ENCODE results near the gene ABHD2. TPM values are rescaled to one million over a fixed set of nuclear protein-coding genes. Genes with fewer than 3 reads are reported as not detected.
A peak's percentile ranks its signal among the peaks of the same experiment; 100 is the strongest.
"Not testable (repeated sequence)": the region's sequence is repeated elsewhere in the genome, so short reads cannot be mapped to it uniquely, and the experiment has no call there.

Gene ABHD2
- total RNA-seq, 2 experiments from 2014 or later: 36.0 to 39.2 TPM

DNA sequence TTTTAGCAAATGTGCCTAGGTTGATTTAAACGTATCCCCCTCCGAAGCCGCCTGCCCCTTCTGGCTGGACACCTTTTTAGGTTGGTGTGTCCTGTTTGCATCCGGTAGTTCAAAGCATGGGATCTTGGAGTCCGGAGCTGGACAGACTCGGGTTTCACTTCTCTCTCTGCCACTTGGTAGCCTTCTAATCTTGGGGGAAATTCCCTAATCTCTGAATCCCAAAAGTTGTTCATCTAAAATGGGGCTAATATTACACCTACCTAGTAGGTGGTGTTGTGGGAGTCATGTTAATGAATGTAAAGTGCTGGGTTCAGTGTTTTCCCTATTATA, 156.3 kb downstream of the ABHD2 start:
- no peak for ATAC-seq (ENCODE audit: poor library complexity)
- H3K4me1 Mint-ChIP-seq (ENCODE audit: low read depth): peaks cover 37% of the 10 kb centered on the region

DNA sequence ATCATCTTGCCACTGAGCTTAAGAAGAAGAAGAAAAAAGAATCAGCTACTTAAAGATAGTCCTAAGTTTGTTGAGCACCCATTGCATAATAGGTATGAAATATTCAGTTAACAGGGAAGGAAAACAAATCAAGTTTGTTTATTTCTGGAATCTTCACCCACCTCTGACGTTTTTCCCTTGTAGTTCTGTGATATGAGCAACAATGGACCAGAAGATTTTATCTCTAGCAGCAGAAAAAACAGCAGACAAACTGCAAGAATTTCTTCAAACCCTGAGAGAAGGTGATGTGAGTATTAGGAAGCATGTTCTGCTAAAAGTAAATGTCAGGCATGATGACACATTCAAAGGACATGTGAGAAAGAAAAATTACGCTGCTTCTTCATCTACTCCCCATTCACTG, 159.2 kb downstream of the ABHD2 start:
- CTCF ChIA-PET: interaction anchor here (1.5 kb wide), 1 partner anchor 112 kb away, joined by 5 read pairs; no protein-coding TSS in a partner anchor
- Histone ChIP-seq H3K36me3 (ENCODE audit: insufficient read depth, low read length) (peaks cover 7% of the 10 kb centered on the region), H3K4me1 (ENCODE audit: insufficient read depth, low read length) (peaks cover 26% of the 10 kb centered on the region), H3K27ac (ENCODE audit: low read depth in 1 of 2, low read length in 2 of 2) (no peak overlapping the region), H3K9me3 (ENCODE audit: control insufficient read depth in 1 of 2, insufficient read depth in 1 of 2, low read length in 2 of 2) (no peaks in the 10 kb centered on the region), H3K27me3 (ENCODE audit: control insufficient read depth in 1 of 2, insufficient read depth in 2 of 2, low read length in 2 of 2) (no peaks in the 10 kb centered on the region), H3K4me3 (ENCODE audit: low read length) (no peak overlapping the region)
- intact Hi-C loops (cut with DNase I, micrococcal nuclease): loop anchor here in 1 of 2 experiments (10.0 kb wide), 1 partner anchor 623 kb away; the partner anchor contains the start of gene AEN
- DNase-seq: no peak
- Mint-ChIP-seq H3K4me3 (no peak overlapping the region), H3K27ac (no peak overlapping the region), H3K36me3 (ENCODE audit: low read depth) (peaks cover 10% of the 10 kb centered on the region), H3K9me3 (no peaks in the 10 kb centered on the region), H3K27me3 (no peaks in the 10 kb centered on the region), H3K4me1 (ENCODE audit: low read depth) (peaks cover 37% of the 10 kb centered on the region)
- TF ChIP-seq, protein P1, sequence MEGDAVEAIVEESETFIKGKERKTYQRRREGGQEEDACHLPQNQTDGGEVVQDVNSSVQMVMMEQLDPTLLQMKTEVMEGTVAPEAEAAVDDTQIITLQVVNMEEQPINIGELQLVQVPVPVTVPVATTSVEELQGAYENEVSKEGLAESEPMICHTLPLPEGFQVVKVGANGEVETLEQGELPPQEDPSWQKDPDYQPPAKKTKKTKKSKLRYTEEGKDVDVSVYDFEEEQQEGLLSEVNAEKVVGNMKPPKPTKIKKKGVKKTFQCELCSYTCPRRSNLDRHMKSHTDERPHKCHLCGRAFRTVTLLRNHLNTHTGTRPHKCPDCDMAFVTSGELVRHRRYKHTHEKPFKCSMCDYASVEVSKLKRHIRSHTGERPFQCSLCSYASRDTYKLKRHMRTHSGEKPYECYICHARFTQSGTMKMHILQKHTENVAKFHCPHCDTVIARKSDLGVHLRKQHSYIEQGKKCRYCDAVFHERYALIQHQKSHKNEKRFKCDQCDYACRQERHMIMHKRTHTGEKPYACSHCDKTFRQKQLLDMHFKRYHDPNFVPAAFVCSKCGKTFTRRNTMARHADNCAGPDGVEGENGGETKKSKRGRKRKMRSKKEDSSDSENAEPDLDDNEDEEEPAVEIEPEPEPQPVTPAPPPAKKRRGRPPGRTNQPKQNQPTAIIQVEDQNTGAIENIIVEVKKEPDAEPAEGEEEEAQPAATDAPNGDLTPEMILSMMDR (IDR thresholded peaks at IDR 0.05): no peak
- POLR2A ChIA-PET: no interaction called here
- no peak for ATAC-seq (ENCODE audit: poor library complexity)

More for the DNA sequence above, 156.3 kb downstream of the ABHD2 start:
- Histone ChIP-seq H3K27me3 (ENCODE audit: control insufficient read depth in 1 of 2, insufficient read depth in 2 of 2, low read length in 2 of 2) (no peaks in the 10 kb centered on the region), H3K9me3 (ENCODE audit: control insufficient read depth in 1 of 2, insufficient read depth in 1 of 2, low read length in 2 of 2) (no peaks in the 10 kb centered on the region), H3K27ac (ENCODE audit: low read depth in 1 of 2, low read length in 2 of 2) (no peak overlapping the region), H3K4me1 (ENCODE audit: insufficient read depth, low read length) (peaks cover 26% of the 10 kb centered on the region), H3K4me3 (ENCODE audit: low read length) (peak overlapping the region; percentile 84), H3K36me3 (ENCODE audit: insufficient read depth, low read length) (peaks cover 7% of the 10 kb centered on the region)
- POLR2A ChIA-PET: interaction anchor here (1.3 to 2.7 kb wide), 3 partner anchors 90 to 650 kb away, joined by 3 to 12 read pairs (median 4); partner anchors contain the start of genes ABHD2, AP3S2 and POLG
- Mint-ChIP-seq H3K36me3 (ENCODE audit: low read depth) (peaks cover 10% of the 10 kb centered on the region), H3K27me3 (no peaks in the 10 kb centered on the region), H3K9me3 (no peaks in the 10 kb centered on the region), H3K27ac (peak overlapping the region; percentile 83), H3K4me3 (peak overlapping the region; percentile 92)
- CTCF ChIA-PET: interaction anchor here (0.6 to 2.8 kb wide), 6 partner anchors 38 to 549 kb away, joined by 3 to 16 read pairs (median 4); no protein-coding TSS in a partner anchor
- TF ChIP-seq, protein P1 (IDR thresholded peaks at IDR 0.05): no peak
- DNase-seq: no peak
- intact Hi-C loops (cut with DNase I, micrococcal nuclease): loop anchor here in 1 of 2 experiments (5.0 to 10.0 kb wide), 3 partner anchors 342 to 777 kb away; partner anchors contain the start of genes AEN, MRPL46 and MRPS11

DNA sequence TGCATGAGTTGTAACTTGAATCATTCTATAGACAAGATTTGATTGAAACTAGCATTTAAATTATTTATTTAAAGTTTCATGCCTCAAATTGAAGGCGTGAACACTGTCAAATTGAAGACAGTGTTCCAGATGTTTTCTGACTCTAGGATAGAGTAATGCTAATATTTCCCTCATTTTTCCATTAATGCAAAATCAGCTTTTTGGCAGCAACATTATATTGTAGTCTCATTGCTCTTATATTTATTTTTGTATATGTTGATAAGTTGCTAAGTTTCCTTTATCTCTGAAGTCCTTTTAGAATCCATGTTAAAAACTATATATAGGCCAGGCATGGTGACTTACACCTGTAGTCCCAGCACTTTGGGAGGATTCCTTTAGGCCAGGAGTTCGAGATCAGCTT, 160.3 kb downstream of the ABHD2 start:
- Histone ChIP-seq H3K9me3 (ENCODE audit: control insufficient read depth in 1 of 2, insufficient read depth in 1 of 2, low read length in 2 of 2) (no peaks in the 10 kb centered on the region), H3K4me1 (ENCODE audit: insufficient read depth, low read length) (peaks cover 17% of the 10 kb centered on the region), H3K4me3 (ENCODE audit: low read length) (no peak overlapping the region), H3K36me3 (ENCODE audit: insufficient read depth, low read length) (peaks cover 7% of the 10 kb centered on the region), H3K27me3 (ENCODE audit: control insufficient read depth in 1 of 2, insufficient read depth in 2 of 2, low read length in 2 of 2) (no peaks in the 10 kb centered on the region), H3K27ac (ENCODE audit: low read depth in 1 of 2, low read length in 2 of 2) (no peak overlapping the region)
- ATAC-seq (ENCODE audit: poor library complexity): no peak
- Mint-ChIP-seq H3K36me3 (ENCODE audit: low read depth) (peaks cover 10% of the 10 kb centered on the region), H3K27me3 (no peaks in the 10 kb centered on the region), H3K27ac (no peak overlapping the region), H3K4me3 (no peak overlapping the region), H3K4me1 (ENCODE audit: low read depth) (peaks cover 26% of the 10 kb centered on the region), H3K9me3 (no peaks in the 10 kb centered on the region)
- intact Hi-C loops (cut with DNase I, micrococcal nuclease): loop anchor here in 1 of 2 experiments (10.0 kb wide), 1 partner anchor 624 kb away; the partner anchor contains the start of gene AEN
- no peak for DNase-seq
- TF ChIP-seq, protein P1 (IDR thresholded peaks at IDR 0.05): no peak
- ChIA-PET POLR2A (no interaction called here), CTCF (no interaction called here)

DNA sequence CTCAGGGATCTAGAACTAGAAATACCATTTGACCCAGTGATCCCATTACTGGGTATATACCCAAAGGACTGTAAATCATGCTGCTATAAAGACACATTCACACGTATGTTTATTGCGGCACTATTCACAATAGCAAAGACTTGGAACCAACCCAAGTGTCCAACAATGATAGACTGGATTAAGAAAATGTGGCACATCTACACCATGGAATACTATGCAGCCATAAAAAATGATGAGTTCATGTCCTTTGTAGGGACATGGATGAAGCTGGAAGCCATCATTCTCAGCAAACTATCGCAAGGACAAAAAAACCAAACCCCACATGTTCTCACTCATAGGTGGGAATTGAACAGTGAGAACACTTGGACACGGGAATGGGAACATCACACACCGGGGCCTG, 161.9 kb downstream of the ABHD2 start:
- peaks cover 12% of the 10 kb centered on the region for H3K4me1 Mint-ChIP-seq (ENCODE audit: low read depth)
- ATAC-seq (ENCODE audit: poor library complexity); H3K4me3 ChIP-seq (ENCODE audit: low read length); intact Hi-C loops (cut with DNase I, micrococcal nuclease); H3K9me3 Mint-ChIP-seq; POLR2A ChIA-PET; H3K9me3 ChIP-seq (ENCODE audit: control insufficient read depth in 1 of 2, insufficient read depth in 1 of 2, low read length in 2 of 2); H3K36me3 ChIP-seq (ENCODE audit: insufficient read depth, low read length); H3K27ac Mint-ChIP-seq; H3K27me3 ChIP-seq (ENCODE audit: control insufficient read depth in 1 of 2, insufficient read depth in 2 of 2, low read length in 2 of 2); H3K27ac ChIP-seq (ENCODE audit: low read depth in 1 of 2, low read length in 2 of 2); H3K27me3 Mint-ChIP-seq; DNase-seq; CTCF ChIA-PET; H3K4me1 ChIP-seq (ENCODE audit: insufficient read depth, low read length); H3K4me3 Mint-ChIP-seq; H3K36me3 Mint-ChIP-seq (ENCODE audit: low read depth): not testable (repeated sequence)

Data from CD4-positive, alpha-beta T cell (primary cell).